Measurements from ENCODE around the gene RBBP7.

GRCh38 chrX:16882169-16882568 is 12.0 kb upstream of the RBBP7 start:
- TF ChIP-seq CTCF (IDR thresholded peaks at IDR 0.05) (no peak), POLR2A (IDR thresholded peaks at IDR 0.05) (no peak)
